Activated T-helper 1 cell treated with anti-CD3 and anti-CD28 coated beads, Interleukin-2, amount 50 U/mL, for 16 hours (primary cell): ENCODE results near the gene C1orf116.
"Not testable (repeated sequence)": the region's sequence is repeated elsewhere in the genome, so short reads cannot be mapped to it uniquely, and the experiment has no call there.

Experiments
- DNase-seq, 2 donors: peaks; one replicate each; pipeline ENCODE4 v3.0.0-alpha.2; 2020; ENCODE audit warnings: low read depth in 1 of 2, low spot score in 1 of 2

Gene C1orf116

GRCh38 chr1:207059881-207060280 lies 27.3 kb upstream of the C1orf116 start:
- no peak for DNase-seq

DNA sequence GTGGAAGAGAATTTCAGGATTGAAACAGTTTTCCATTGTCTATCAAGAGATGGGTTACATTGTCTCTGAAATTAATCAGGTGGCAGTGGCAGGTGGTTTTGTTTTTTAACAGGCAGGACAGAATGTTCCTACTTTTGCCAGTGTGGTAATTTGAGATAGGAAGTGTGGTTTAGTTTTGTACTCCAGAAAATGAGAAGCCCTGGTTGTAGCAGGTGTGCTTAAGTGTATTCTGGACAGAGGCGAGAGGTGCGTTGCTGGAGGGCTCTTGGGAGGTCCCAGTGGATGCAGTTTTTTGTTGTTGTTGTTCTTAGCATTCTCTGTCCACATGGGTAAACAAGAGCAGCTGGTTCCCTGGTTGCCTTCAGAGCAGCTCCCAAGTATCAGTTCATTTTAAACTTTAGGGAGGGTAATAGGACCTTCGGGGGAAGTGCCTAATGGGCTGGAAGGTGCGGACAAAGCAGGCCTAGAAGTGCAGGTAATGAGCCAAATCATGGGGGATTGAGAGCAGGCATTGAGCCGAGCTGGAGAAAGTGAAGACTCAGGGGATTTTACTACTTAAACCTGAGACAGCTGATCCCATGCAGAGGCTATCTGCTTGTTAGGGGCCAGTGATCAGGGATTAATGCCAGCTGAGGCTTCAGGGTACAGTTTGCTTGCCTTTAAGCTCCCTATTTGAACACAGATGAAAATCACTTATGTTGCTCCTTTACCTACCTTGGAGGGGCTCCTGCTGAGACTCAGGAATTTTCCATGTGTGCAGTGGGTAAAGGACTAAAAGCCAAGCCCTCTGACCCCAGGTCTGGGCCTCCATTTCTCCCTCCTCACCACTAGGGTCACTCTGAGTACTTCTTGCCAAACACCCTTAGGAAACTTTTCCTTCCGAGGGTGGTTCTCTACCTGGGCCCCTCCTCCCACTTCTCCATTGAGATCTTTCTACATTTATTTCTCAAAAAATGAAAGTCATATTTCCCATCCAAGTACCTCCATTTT lies 26.6 kb upstream of the C1orf116 start:
- DNase-seq, result no peak

DNA sequence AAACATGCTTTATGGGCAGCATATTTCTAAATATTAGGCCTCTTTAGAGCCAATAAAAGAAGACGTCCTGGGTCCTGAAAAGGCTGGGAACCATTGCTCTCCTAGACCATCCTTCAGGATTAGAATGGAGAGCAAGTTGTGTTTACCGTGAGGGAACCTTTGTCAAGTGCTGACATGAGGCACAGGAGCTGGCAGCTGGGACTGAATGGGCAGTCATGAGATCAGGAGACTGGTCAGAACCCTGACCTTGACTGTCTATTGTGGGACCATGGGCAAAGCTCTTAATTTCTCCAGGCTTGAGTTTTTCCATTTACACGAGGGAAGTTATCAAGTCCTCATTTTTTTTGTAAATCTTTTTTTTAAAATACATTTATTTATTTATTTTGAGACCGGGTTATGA lies 25.7 kb upstream of the C1orf116 start:
- no peak for DNase-seq

DNA sequence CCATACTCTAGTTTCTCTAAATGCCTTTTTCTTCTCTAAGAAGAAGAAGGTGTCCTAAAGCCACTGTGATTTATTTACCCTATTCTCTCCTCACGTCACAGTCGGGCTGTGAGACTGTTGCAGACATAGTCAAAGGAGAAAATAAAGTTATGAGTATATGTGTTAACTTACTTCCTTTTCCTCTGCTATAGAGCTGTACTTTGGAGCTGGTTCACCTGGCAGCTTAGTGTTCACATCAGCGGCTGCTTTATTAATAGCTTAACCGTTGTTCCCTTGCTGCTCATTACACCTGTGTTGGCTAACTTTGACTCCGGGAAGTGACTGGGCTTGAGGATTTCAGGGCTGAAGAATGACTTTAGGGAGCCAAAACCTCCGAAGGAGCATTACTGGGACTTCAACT lies 24.1 kb upstream of the C1orf116 start:
- DNase-seq, result no peak

DNA sequence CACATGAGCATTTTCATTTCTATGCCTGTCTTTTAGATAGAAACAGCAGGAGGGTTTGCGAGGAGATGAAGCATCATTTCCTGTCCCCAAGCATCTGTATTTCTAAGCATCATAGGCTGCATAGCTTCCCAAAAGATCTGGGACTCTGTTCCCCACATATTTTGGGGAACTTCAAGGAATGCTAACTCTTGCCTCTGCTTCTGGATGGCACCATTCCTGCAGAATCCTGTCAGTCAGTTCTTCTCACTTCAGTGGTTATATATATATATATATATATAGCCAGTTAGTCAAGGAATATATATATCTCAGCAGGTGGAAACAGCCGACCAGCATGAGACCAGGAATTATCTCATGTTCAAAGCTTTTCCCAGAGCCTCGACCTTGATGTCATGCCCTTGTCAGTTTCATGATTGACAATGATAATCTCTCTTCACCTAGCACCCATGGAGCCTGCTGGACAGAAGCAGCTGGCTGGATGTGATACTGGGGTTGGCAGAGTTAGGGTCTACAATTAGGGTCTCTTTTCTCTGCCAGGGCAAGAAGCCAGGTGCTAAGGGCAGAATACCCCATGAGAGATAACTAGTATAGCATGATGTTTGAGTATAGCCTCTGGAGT lies 22.9 kb upstream of the C1orf116 start:
- no peak for DNase-seq

- no peak for DNase-seq
Observed at GRCh38 chr1:207054491-207054890, 21.9 kb upstream of the C1orf116 start.

DNA sequence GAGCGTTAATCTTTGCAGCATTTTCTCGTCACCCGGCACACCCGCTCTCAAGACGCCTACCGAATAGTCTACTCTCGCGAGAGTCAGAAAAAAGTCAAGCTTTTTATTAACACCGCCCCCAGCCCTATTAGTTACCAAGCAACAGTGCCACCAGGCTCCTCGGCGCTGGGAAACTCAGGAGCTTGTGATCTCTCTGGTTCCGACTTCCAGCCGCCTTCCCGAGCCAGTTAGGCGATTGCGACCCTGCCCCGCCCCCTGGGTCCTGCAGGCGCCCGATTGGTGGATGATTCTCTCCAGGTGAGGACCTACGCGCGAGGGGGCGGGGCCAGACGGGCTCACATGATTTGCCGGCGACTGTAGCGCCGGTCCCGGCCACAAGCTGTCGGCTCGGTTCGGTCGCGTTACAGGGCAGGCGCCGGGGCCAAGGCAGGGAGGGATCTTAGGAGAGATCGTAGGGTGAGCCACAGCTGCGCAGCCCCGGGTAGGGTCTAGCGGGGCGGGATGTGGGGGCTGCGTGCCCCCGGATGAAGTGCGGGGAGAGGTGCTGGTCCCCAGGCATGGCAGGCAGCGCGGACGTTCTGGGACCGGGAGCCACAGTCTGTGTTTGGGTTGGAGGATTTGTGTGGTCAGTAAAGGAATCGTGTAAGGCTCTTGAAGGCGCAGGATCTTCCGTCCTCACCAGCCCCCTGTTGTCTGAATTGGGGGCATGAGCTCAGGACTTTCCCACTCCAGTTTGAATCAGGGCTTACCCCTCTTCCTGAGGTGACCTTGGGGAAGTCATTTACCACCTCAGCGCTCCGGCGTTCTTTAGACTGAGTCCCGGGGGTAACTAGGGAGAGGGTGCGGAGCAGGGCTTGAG lies 20.6 kb upstream of the C1orf116 start, which contains the start of gene PFKFB2:
TSS of gene PFKFB2 (plus strand) at position 365 of the 859 bp plus-strand sequence. CDS start 1,443 bp downstream, outside the sequence.
- peak; percentile 82 to 88 for DNase-seq

DNA sequence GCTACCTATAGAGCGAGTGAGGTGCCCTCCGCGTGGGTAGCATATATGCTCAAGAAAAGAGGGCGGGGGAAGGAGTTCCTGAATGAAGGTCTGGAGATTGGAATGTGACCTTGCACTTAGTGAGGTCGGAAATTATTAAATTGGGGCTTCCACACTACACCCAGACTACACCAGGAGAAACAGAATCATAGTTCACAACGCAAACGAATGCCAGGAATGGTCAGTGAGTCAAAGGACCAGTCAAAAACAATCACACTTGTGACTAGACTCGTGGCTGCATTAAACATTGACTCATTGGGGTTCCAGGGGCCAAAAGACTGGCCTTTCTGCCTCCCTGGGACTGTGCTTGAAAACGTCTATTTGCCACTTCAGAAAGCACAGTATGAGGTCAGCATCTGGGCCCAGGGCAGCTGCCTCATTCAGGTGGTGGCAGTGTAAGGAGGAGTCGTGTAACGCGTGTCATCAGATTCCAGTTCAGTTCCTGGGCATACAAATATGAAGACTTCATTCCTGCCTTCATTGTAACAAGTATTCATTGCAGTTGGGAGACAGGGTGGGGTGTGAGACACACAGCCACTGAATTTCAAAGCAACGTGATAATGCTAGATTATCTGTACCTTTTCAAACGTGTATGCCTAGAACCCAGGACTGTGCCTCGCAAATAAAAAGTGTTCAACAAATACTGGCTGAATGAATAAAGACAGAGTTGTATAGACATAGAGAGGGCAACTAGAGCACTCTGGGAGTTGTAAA lies 18.8 kb upstream of the C1orf116 start, which contains the start of gene YOD1:
TSS of gene YOD1 (minus strand) at position 18 of the 753 bp plus-strand sequence. CDS start 178 bp downstream, outside the sequence.
- no peak for DNase-seq

DNA sequence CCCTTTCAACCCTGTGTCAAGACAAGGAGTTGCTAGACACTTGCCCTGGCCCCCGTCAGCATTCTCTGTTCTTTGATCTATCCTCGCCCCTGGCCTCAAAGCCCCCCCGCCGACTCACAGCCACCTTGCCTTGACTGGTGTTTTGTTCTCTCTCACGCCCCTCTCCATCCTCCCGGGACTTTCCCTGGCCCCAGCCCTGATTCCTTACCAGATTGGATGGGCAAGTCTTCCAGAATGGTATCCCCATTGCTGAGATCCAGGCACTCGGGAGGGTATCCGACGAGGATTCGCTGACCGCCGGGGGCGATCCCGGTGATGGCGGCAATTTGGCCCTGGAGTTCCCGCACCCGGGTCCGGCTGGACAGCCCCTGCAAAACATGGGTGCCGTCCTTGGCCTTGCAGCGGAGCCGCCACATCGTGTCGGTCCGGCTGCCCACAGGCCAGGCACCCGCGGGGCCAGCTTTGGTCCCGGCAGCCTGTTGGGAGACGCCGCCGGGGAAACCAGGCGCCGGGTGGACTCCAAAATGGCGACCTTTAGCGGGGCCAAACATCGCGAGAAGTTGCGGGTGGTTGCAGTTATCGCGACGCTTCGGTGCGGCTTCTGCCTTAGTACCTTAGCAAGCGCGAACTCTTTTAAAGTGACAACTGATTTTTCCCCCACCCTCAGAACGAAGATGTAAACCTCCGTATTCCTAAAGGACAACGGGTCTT lies 18.1 kb upstream of the C1orf116 start:
- peak; percentile 67 to 78 for DNase-seq

- peak in 1 of 2 donors; percentile 29 for DNase-seq
Observed at GRCh38 chr1:207049974-207050391, 17.4 kb upstream of the C1orf116 start.

DNA sequence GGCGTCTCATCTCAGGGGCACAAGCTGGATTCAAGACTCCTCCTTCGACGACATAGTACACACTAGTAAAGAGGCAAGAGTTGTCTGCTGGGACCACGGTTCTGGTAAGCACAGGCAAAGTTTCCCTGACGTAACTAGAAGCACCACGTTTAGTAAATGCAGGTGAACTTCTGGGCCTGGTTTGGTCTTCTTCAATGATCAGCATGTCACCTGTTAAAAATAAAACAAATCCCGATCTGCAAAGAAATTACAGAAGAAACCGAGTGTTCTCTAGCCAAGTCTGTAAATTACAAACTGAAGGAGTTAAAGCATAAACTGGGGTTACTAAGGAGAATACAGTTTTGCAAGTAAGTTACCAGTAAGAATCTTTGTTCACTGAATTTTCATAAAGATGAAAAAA lies 17.0 kb upstream of the C1orf116 start:
- no peak for DNase-seq

- no peak for DNase-seq
Observed at GRCh38 chr1:207049054-207049453, 16.5 kb upstream of the C1orf116 start.

- no peak for DNase-seq
Observed at GRCh38 chr1:207048041-207048440, 15.5 kb upstream of the C1orf116 start.

DNA sequence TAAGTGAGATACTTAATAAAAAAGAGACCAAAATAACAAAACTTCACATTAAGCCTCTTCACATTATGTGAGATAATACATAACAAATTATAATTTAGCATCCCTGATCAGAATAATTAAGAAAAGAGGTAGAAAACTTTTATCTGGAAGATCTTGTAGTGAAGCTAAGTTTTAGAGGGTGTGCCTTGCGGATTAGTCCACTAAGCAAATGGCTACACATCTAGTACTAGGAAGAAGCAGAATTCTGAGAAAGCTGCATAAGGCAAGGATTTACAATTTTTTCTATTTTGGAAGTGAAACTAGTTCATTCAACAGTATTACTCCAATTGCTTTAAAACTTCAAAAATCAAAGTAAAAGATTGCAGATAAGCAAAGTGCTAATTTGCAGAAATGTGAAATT lies 14.9 kb upstream of the C1orf116 start:
- no peak for DNase-seq

GRCh38 chr1:207045453-207045852 lies 12.9 kb upstream of the C1orf116 start:
- no peak for DNase-seq

- not testable (repeated sequence) for DNase-seq
Observed at GRCh38 chr1:207041397-207041796, 8.8 kb upstream of the C1orf116 start.

DNA sequence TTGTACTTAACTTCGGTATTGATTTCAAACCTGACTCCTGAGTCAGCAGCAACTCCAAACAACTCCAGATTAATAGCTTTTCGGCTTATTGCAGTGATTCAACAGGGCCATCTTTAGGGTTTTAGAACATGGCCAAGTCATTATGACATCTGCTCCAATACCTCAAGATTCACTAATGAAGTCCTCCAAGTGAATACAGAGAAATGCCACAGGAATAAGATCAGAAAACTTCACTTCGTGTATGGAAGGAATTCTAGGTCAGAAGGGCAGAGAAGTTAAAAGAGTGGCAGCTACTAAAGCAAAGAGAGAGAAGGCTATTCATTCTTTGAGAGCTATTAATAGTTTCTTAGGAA lies 7.6 kb upstream of the C1orf116 start:
- DNase-seq, result no peak

DNA sequence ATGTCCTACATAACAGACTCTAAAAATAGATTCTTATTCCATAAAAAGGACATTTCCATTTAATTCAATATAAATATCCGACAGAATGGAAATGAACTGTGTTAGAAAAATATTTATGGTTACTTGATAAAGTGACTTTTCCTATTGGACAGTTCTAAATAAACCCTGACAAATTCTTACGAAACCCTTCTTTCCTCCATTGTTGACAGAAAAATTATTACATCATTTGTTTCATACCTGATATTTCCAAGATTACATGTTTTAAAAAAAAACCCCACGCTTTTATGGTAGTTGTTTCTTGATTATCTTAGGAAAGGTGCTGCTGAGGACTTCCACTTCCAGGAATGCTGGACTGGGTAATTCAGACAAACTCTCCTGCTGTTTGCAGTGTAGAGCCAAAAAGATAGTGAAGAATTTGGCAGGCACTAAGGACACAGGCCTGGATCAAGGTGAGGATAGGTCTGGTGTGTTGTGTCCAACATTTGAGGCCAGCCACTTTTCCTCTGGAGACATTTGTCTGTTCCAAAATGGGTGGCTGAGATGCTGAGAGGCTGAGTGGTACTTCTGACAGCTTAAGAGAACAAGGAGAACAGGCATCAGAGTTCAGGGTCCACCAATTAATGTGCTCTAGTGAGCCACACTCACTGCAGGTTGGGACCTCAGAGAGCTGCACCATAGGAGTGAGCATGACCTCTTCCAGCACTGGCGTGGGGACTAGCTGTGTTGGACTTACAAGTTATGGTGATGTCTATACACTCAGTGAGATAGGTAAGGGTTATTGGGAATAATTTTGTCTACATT lies 7.0 kb upstream of the C1orf116 start:
- no peak for DNase-seq

DNA sequence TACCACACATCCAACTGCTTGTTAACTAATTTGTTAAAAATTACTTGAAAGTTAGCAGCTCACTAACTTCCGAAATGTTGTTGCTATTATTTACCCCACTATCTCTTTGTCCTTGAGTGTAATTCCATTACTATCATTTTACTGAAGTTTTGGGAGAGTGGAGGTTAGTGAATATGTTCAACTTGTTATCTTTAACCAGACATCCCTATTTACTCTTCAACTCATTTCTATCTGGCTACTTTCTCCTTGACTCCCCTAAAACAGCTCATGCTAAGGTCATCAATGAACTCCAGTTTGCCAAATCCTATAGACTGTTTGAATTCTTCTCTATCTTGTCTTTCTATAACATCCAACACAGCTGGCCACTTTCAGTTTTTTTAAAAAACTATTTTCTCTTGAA lies 4.3 kb upstream of the C1orf116 start:
- no peak for DNase-seq
